SK-N-SH (cell line): ENCODE data around the gene PDZD8. TPM values are rescaled to one million over a fixed set of nuclear protein-coding genes. Genes with fewer than 3 reads are reported as not detected.

Experiments used
- CTCF ChIA-PET: fragments of 300-600, 350-600 bp; formaldehyde crosslinking; extraction: SDS; loops from one replicate; lab custom pipeline; 2021; lab: Yijun Ruan, JAX
- POLR2A ChIA-PET: fragments of 350-600 bp; sonication (Branson Sonifier 250); formaldehyde crosslinking; extraction: SDS; loops from one replicate; lab custom pipeline; 2020; ENCODE audit warnings: antibody characterized with exemption, inconsistent platforms; lab: Yijun Ruan, JAX
- DNase-seq: peaks from one replicate; pipeline ENCODE4 v3.0.0; 2012
- H2AFZ ChIP-seq: fragments of 200-600 bp; sonication (generic); 2 replicates; pipeline ENCODE4 v1.8.1; 2016; ENCODE audit warnings: antibody characterized with exemption, mild to moderate bottlenecking, low read depth
- H3F3A ChIP-seq: fragments of 200-600 bp; sonication (generic); replicated peaks from 2 replicates; pipeline ENCODE3; 2016; ENCODE audit warnings: antibody characterized with exemption, mild to moderate bottlenecking; ENCODE audit not compliant: insufficient read depth
- H3K27ac ChIP-seq, 2 experiments: fragments of 200-500 bp in 1 of 2; fragments of 200-600 bp in 1 of 2; sonication (Bioruptor generic) in 1 of 2; sonication (generic), shearing (Covaris generic) in 1 of 2; 2 replicates each; pipeline versions ENCODE4 v1.5.1 to v1.6.1; 2014 to 2016; ENCODE audit warnings: low read depth in 2 of 2, inconsistent platforms in 1 of 2, low read length in 1 of 2, mild to moderate bottlenecking in 1 of 2, mixed read lengths in 1 of 2
- H3K27me3 ChIP-seq: fragments of 200-600 bp; sonication (generic), shearing (Covaris generic); 2 replicates; pipeline ENCODE4 v1.6.1; 2016; ENCODE audit warnings: mixed run types; ENCODE audit not compliant: insufficient read depth
- H3K36me3 ChIP-seq, 2 experiments: fragments of 200-500 bp in 1 of 2; fragments of 200-600 bp in 1 of 2; sonication (Bioruptor generic) in 1 of 2; sonication (generic) in 1 of 2; replicated peaks in 1 of 2; 2 replicates each; pipeline versions ENCODE3 to v1.5.1; 2014 to 2016; ENCODE audit warnings: low read length in 1 of 2, mild to moderate bottlenecking in 1 of 2; ENCODE audit not compliant: insufficient read depth in 2 of 2, control insufficient read depth in 1 of 2
- H3K4me1 ChIP-seq, 2 experiments: fragments of 200-500 bp in 1 of 2; fragments of 200-600 bp in 1 of 2; sonication (Bioruptor generic) in 1 of 2; sonication (generic), shearing (Covaris generic) in 1 of 2; 2 replicates each; pipeline versions ENCODE4 v1.5.1 to v1.6.1; 2014 to 2016; ENCODE audit warnings: low read depth in 1 of 2, low read length in 1 of 2, mixed run types in 1 of 2; ENCODE audit not compliant: insufficient read depth in 2 of 2, control insufficient read depth in 1 of 2
- H3K4me2 ChIP-seq: fragments of 200-600 bp; sonication (generic), shearing (Covaris generic); 2 replicates; pipeline ENCODE4 v1.6.1; 2017; ENCODE audit warnings: mixed run types
- H3K4me3 ChIP-seq, 2 experiments: fragments of 200-500 bp in 1 of 2; fragments of 200-600 bp in 1 of 2; sonication (Bioruptor generic) in 1 of 2; sonication (generic), shearing (Covaris generic) in 1 of 2; 2 replicates each; pipeline versions ENCODE4 v1.5.1 to v1.8.1; 2014 to 2016; ENCODE audit warnings: low read depth in 2 of 2, inconsistent platforms in 1 of 2, low read length in 1 of 2, mild to moderate bottlenecking in 1 of 2, mixed read lengths in 1 of 2, moderate library complexity in 1 of 2
- H3K79me2 ChIP-seq: fragments of 200-600 bp; sonication (generic); 2 replicates; pipeline ENCODE4 v1.8.1; 2017; ENCODE audit warnings: mild to moderate bottlenecking; ENCODE audit not compliant: insufficient read depth
- H3K9ac ChIP-seq: fragments of 200-600 bp; sonication (generic); 2 replicates; pipeline ENCODE4 v1.6.1; 2017; ENCODE audit warnings: mixed run types
- H3K9me2 ChIP-seq: fragments of 200-600 bp; sonication (generic); 2 replicates; pipeline ENCODE4 v1.6.1; 2017; ENCODE audit warnings: mixed run types
- H3K9me3 ChIP-seq: fragments of 200-600 bp; sonication (generic); 2 replicates; pipeline ENCODE4 v1.6.1; 2017; ENCODE audit warnings: mixed run types, mild to moderate bottlenecking, moderate library complexity
- H4K20me1 ChIP-seq: fragments of 200-600 bp; sonication (generic); 2 replicates; pipeline ENCODE4 v1.6.1; 2017; ENCODE audit warnings: mild to moderate bottlenecking, mixed run types; ENCODE audit not compliant: insufficient read depth
- CHD2 ChIP-seq: fragments of 150-350 bp; IDR thresholded peaks from 2 replicates; pipeline ENCODE4 v1.6.1; 2018; ENCODE audit warnings: low read length; ENCODE audit not compliant: partially characterized antibody
- CTCF ChIP-seq: fragments of 200-600 bp; sonication (generic); IDR thresholded peaks from 2 replicates; pipeline ENCODE4 v1.6.1; 2017; ENCODE audit warnings: antibody characterized with exemption, mild to moderate bottlenecking, moderate library complexity
- EP300 ChIP-seq, 2 experiments: IDR thresholded peaks; 2 replicates each; pipeline versions ENCODE4 v1.4.0 to v1.6.1; 2012; ENCODE audit warnings: borderline replicate concordance in 1 of 2, low read depth in 1 of 2, low read length in 1 of 2
- EZH2phosphoT487 ChIP-seq: fragments of 200-600 bp; sonication (generic); IDR thresholded peaks from 2 replicates; pipeline ENCODE4 v1.6.1; 2017; ENCODE audit warnings: low read depth, mixed run types, mild to moderate bottlenecking, antibody characterized with exemption, moderate library complexity, borderline replicate concordance
- FOSL2 ChIP-seq: IDR thresholded peaks from 2 replicates; pipeline ENCODE4 v1.4.0; 2012; ENCODE audit warnings: low read depth, mild to moderate bottlenecking, moderate library complexity, borderline replicate concordance
- FOXJ3 ChIP-seq: sonication (generic); formaldehyde crosslinking; IDR thresholded peaks from 2 replicates; pipeline ENCODE4 v1.5.1; 2020; ENCODE audit warnings: mild to moderate bottlenecking, missing genetic modification reagents
- FOXM1 ChIP-seq: IDR thresholded peaks from 2 replicates; pipeline ENCODE4 v1.4.0; 2012; ENCODE audit warnings: low read depth, mild to moderate bottlenecking
- MAX ChIP-seq: IDR thresholded peaks from 2 replicates; pipeline ENCODE4 v1.4.0; 2012; ENCODE audit warnings: low read depth
- MEF2A ChIP-seq: IDR thresholded peaks from 2 replicates; pipeline ENCODE4 v1.4.0; 2012; ENCODE audit warnings: low read depth, borderline replicate concordance
- NFIC ChIP-seq: IDR thresholded peaks from 2 replicates; pipeline ENCODE4 v1.4.0; 2012; ENCODE audit warnings: borderline replicate concordance
- PBX3 ChIP-seq: IDR thresholded peaks from 2 replicates; pipeline ENCODE4; 2012
- RFX5 ChIP-seq: IDR thresholded peaks from 2 replicates; pipeline ENCODE4 v1.6.1; 2012; ENCODE audit warnings: mild to moderate bottlenecking, improper control_type of control experiment, low read length
- SMC3 ChIP-seq: IDR thresholded peaks from 2 replicates; pipeline ENCODE4 v1.6.1; 2012; ENCODE audit warnings: low read depth, low read length, improper control_type of control experiment
- TCF12 ChIP-seq: IDR thresholded peaks from 2 replicates; pipeline ENCODE4 v1.4.0; 2012
- USF1 ChIP-seq: IDR thresholded peaks from 2 replicates; pipeline ENCODE4 v1.4.0; 2012; ENCODE audit warnings: low read depth, borderline replicate concordance
- USF2 ChIP-seq: fragments of 150-350 bp; IDR thresholded peaks from 2 replicates; pipeline ENCODE4 v1.6.1; 2017; ENCODE audit warnings: antibody characterized with exemption, low read length, low read depth, borderline replicate concordance
- YY1 ChIP-seq: IDR thresholded peaks from 2 replicates; pipeline ENCODE4 v1.4.0; 2012; ENCODE audit warnings: low read depth, mild to moderate bottlenecking
- ZBTB33 ChIP-seq: IDR thresholded peaks from 2 replicates; pipeline ENCODE4 v1.4.0; 2012; ENCODE audit warnings: low read depth, borderline replicate concordance
- WGBS: methylation state at CpG from one replicate; pipeline ENCODE4 v1.1.6; 2017; ENCODE audit warnings: low lambda C conversion rate; 5-methylcytosine and 5-hydroxymethylcytosine counted together
- polyA plus RNA-seq, 3 experiments: library from polyadenylated mRNA; depleted of rRNA; stranded (reverse); fragments of >200 nt; gene quantifications; 2 replicates each; pipeline ENCODE4 v1.2.3, GENCODE V29; 2012

Gene PDZD8
- polyA plus RNA-seq, 1 of the 3 experiments (the other 2 are of a cell fraction) = 6.6 TPM

GRCh38 chr10:117239721-117240620 lies 135.3 kb downstream of the PDZD8 start:
- 72% methylated on average over 10 of the region's 15 CpGs for WGBS
- no peaks in the 10 kb centered on the region for H4K20me1 ChIP-seq
- no peaks in the 10 kb centered on the region for H3F3A ChIP-seq
- H3K4me1 ChIP-seq = no peaks in the 10 kb centered on the region; a peak in 1 of 4 replicates
- H2AFZ ChIP-seq = no peak overlapping the region
- H3K4me3 ChIP-seq = no peak overlapping the region
- H3K27ac ChIP-seq = no peak overlapping the region
- no peaks in the 10 kb centered on the region for H3K79me2 ChIP-seq
- POLR2A ChIA-PET = no interaction called here
- no peaks in the 10 kb centered on the region for H3K9me2 ChIP-seq
- CTCF ChIA-PET = interaction anchor here (1.2 to 2.0 kb wide), 5 partner anchors 13 to 80 kb away, joined by 3 to 7 read pairs (median 6); no protein-coding TSS in a partner anchor
- no peak overlapping the region for H3K4me2 ChIP-seq
- peak; percentile 38 for DNase-seq
- H3K9ac ChIP-seq = no peak overlapping the region
- H3K9me3 ChIP-seq = no peaks in the 10 kb centered on the region
- TF ChIP-seq EP300 (IDR thresholded peaks at IDR 0.05; ENCODE audit: borderline replicate concordance in 1 of 2, low read depth in 1 of 2, low read length in 1 of 2) = no peak
- TF ChIP-seq PBX3 = no peak
- no peak for TF ChIP-seq USF1
- TF ChIP-seq MEF2A = no peak
- TF ChIP-seq EZH2phosphoT487 = no peak
- no peak for TF ChIP-seq RFX5
- TF ChIP-seq YY1 = no peak
- no peak for TF ChIP-seq USF2
- no peak for TF ChIP-seq CTCF
- TF ChIP-seq FOXM1 = no peak
- no peak for TF ChIP-seq MAX
- no peak for TF ChIP-seq ZBTB33
- TF ChIP-seq FOXJ3 (CRISPR knock-in tag) = no peak
- TF ChIP-seq NFIC = no peak
- TF ChIP-seq SMC3 = no peak
- no peak for TF ChIP-seq CHD2
- TF ChIP-seq TCF12 = no peak
- no peak for TF ChIP-seq FOSL2
- TF ChIP-seq, all 33 proteins: peak for 0
- H3K27me3 ChIP-seq = 0 out of 2 replicates have a peak, but pooled peaks cover 21% of the 10 kb centered on the region
- H3K36me3 ChIP-seq = no peaks in the 10 kb centered on the region
